Panc1 (cell line): ENCODE results near the gene P4HTM. TPM values are rescaled to one million over a fixed set of nuclear protein-coding genes. Genes with fewer than 3 reads are reported as not detected.
A peak's percentile ranks its signal among the peaks of the same experiment; 100 is the strongest.

Experiments
- ATAC-seq: fragments of 200-7000 bp; cut with Tn5 transposase; 2 replicates; pipeline ENCODE4 v1.9.1; 2020; ENCODE audit warnings: mild to moderate bottlenecking, moderate library complexity
- BruUV-seq: library from RNA; stranded (reverse); fragments of 400-500 nt; replicated peaks from 2 replicates; lab custom pipeline; 2021; lab: Mats Ljungman, UMichigan
- CTCF ChIA-PET: fragments of 300-600 bp; sonication (Branson Sonifier 250); formaldehyde crosslinking; loops from one replicate; lab custom pipeline; 2022; ENCODE audit warnings: antibody characterized with exemption; lab: Charles Lee
- POLR2A ChIA-PET: fragments of 300-600 bp; sonication (Branson Sonifier 250); formaldehyde crosslinking; loops from one replicate; lab custom pipeline; 2022; ENCODE audit warnings: antibody characterized with exemption; lab: Charles Lee
- DNase-seq: peaks from one replicate; pipeline ENCODE4 v3.0.0-alpha.2; 2010; ENCODE audit warnings: low read depth, low spot score
- H3K27ac ChIP-seq: 2 replicates; pipeline ENCODE4 v1.5.1; 2011; ENCODE audit warnings: mild to moderate bottlenecking, low read length, inconsistent platforms
- H3K27me3 ChIP-seq: fragments of 200-500 bp; sonication (Bioruptor generic); 2 replicates; pipeline ENCODE4 v1.6.0; 2014; ENCODE audit warnings: low read length, inconsistent platforms; ENCODE audit not compliant: control insufficient read depth, insufficient read depth
- H3K36me3 ChIP-seq: fragments of 200-500 bp; sonication (Bioruptor generic); 2 replicates; pipeline ENCODE4 v1.5.1; 2014; ENCODE audit warnings: inconsistent platforms, mild to moderate bottlenecking, low read length, moderate library complexity; ENCODE audit not compliant: control insufficient read depth, insufficient read depth
- H3K4me1 ChIP-seq: 2 replicates; pipeline ENCODE4 v1.5.1; 2011; ENCODE audit warnings: inconsistent platforms, mild to moderate bottlenecking, low read length, moderate library complexity; ENCODE audit not compliant: control insufficient read depth, insufficient read depth
- H3K4me3 ChIP-seq, 2 experiments: 2 replicates each; pipeline ENCODE4 v1.5.1; 2011 to 2012; ENCODE audit warnings: low read depth in 2 of 2, low read length in 2 of 2, mild to moderate bottlenecking in 2 of 2, inconsistent platforms in 1 of 2, moderate library complexity in 1 of 2
- H3K9me3 ChIP-seq: fragments of 200-500 bp; sonication (Bioruptor generic); 2 replicates; pipeline ENCODE4 v1.5.1; 2014; ENCODE audit warnings: low read depth, mild to moderate bottlenecking, inconsistent platforms, low read length, moderate library complexity; ENCODE audit not compliant: control insufficient read depth, insufficient read depth
- CTCF ChIP-seq: fragments of 450-650 bp; IDR thresholded peaks from 2 replicates; pipeline ENCODE4 v1.5.1; 2017; ENCODE audit warnings: mild to moderate bottlenecking
- POLR2AphosphoS5 ChIP-seq: IDR thresholded peaks from 2 replicates; pipeline ENCODE4 v1.6.1; 2012; ENCODE audit warnings: mild to moderate bottlenecking, low read depth, low read length, moderate library complexity
- SIN3A ChIP-seq: IDR thresholded peaks from 2 replicates; pipeline ENCODE4 v1.6.1; 2012; ENCODE audit warnings: low read depth, mild to moderate bottlenecking, low read length, moderate library complexity, borderline replicate concordance; ENCODE audit not compliant: insufficient read depth
- TCF7L2 ChIP-seq: IDR thresholded peaks from 2 replicates; pipeline ENCODE4 v1.6.1; 2011; ENCODE audit warnings: mild to moderate bottlenecking, low read depth, low read length, inconsistent platforms
- in situ Hi-C: cut with HindIII; loops from 2 replicates; pipeline ENCODE4 v1.10.0; 2016; ENCODE audit warnings: low sequenced_read_pairs, low pct_unique_long_range_greater_than_20kb
- intact Hi-C: fragments of 100-400 bp; cut with micrococcal nuclease; formaldehyde crosslinking; loops from one replicate; pipeline ENCODE4 v1.10.0; 2022; ENCODE audit not compliant: unreplicated experiment
- total RNA-seq: library from RNA; stranded (reverse); gene quantifications from one replicate; pipeline ENCODE4 v1.2.1, GENCODE V29; 2021; ENCODE audit not compliant: unreplicated experiment
- TF ChIP-seq, protein P1 (sequence below), 2 experiments: IDR thresholded peaks; 2 replicates each; pipeline ENCODE4 v1.6.1; 2011 to 2012; ENCODE audit warnings: low read depth in 2 of 2, control low read depth in 1 of 2, low read length in 1 of 2, mild to moderate bottlenecking in 1 of 2, moderate library complexity in 1 of 2; ENCODE audit not compliant: insufficient read depth in 1 of 2

The P4HTM gene
- total RNA-seq, 1 experiment from 2014 or later: 28.3 TPM

- BruUV-seq: no TSS peak
- ATAC-seq (no peak), DNase-seq (no peak)
- TF ChIP-seq, protein P1, sequence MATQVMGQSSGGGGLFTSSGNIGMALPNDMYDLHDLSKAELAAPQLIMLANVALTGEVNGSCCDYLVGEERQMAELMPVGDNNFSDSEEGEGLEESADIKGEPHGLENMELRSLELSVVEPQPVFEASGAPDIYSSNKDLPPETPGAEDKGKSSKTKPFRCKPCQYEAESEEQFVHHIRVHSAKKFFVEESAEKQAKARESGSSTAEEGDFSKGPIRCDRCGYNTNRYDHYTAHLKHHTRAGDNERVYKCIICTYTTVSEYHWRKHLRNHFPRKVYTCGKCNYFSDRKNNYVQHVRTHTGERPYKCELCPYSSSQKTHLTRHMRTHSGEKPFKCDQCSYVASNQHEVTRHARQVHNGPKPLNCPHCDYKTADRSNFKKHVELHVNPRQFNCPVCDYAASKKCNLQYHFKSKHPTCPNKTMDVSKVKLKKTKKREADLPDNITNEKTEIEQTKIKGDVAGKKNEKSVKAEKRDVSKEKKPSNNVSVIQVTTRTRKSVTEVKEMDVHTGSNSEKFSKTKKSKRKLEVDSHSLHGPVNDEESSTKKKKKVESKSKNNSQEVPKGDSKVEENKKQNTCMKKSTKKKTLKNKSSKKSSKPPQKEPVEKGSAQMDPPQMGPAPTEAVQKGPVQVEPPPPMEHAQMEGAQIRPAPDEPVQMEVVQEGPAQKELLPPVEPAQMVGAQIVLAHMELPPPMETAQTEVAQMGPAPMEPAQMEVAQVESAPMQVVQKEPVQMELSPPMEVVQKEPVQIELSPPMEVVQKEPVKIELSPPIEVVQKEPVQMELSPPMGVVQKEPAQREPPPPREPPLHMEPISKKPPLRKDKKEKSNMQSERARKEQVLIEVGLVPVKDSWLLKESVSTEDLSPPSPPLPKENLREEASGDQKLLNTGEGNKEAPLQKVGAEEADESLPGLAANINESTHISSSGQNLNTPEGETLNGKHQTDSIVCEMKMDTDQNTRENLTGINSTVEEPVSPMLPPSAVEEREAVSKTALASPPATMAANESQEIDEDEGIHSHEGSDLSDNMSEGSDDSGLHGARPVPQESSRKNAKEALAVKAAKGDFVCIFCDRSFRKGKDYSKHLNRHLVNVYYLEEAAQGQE (IDR thresholded peaks at IDR 0.05; ENCODE audit: insufficient read depth in 1 of 2, low read depth in 2 of 2, low read length in 1 of 2): no peak
- no peak for TF ChIP-seq SIN3A
- Histone ChIP-seq H3K36me3 (peaks cover 2% of the 10 kb centered on the region; the same call in 1 of the 2 replicates), H3K27ac (no peak overlapping the region), H3K27me3 (no peaks in the 10 kb centered on the region), H3K9me3 (no peaks in the 10 kb centered on the region), H3K4me3 (no peak overlapping the region), H3K4me1 (peaks cover 8% of the 10 kb centered on the region)
- CTCF ChIA-PET: interaction anchor here (0.6 kb wide), 1 partner anchor 9 kb away, joined by 3 read pairs; the partner anchor contains the start of gene WDR6
- POLR2A ChIA-PET: interaction anchor here (1.1 kb wide), 1 partner anchor 9 kb away, joined by 4 read pairs; the partner anchor contains the start of gene WDR6
- in situ Hi-C loops (no loop called here), intact Hi-C loops (no loop called here)
Measured at GRCh38 chr3:49015765-49016164, 25.7 kb downstream of the P4HTM start.

DNA sequence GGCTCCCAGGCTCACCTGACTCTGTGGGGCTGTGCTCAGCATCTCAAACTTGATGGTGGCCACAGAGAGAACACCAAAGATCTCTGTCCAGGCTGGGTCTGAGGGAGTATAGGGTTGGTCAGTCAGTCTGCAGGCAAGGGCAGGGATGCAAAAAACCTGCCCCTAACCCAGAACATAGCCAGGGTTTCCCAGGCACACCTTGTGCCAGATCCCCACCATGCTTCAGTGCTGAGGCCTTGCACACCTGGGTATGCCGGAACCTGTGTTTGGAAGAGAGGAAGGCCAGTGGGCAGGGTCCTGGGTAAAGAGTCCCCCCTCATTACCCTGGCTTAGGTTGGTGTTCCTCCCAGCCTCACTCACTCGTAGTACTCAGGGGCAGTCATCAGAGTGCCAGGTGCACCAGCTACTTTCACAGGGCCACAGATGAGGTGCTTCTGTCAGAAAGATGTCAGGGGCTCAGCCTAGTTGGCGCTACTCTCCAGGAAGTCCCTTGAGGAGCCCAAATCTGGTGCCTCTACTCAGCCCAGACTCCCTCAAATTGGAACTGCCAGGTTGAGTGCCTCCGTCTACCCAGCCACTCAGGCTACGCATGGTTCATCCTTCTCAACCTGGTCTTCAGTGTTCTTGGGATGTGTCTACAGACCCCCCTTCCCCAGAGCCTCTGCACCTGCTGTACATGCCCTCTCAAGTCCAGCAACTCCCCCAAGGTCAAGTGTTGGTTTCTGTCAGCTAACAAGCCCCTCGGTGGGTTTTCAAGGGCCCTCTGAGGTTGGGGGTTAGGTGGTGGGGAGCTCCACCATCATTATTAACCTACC lies 26.6 kb downstream of the P4HTM start:
- H3K27ac ChIP-seq: peak overlapping the region; percentile 97
- peaks cover 4% of the 10 kb centered on the region; the same call in 1 of the 2 replicates for H3K36me3 ChIP-seq
- peak overlapping the region; percentile 71 to 90 for H3K4me3 ChIP-seq
- intact Hi-C loops: no loop called here
- BruUV-seq: no TSS peak
- ChIA-PET CTCF (no interaction called here), POLR2A (interaction anchor here (0.6 to 1.2 kb wide), 4 partner anchors 9 to 28 kb away, joined by 3 to 4 read pairs (median 4); partner anchors contain the start of genes P4HTM and WDR6)
- DNase-seq (no peak), ATAC-seq (no peak)
- no peaks in the 10 kb centered on the region for H3K27me3 ChIP-seq
- no peaks in the 10 kb centered on the region for H3K9me3 ChIP-seq
- peaks cover 8% of the 10 kb centered on the region for H3K4me1 ChIP-seq
- no peak for TF ChIP-seq CTCF
- TF ChIP-seq SIN3A: no peak
- TF ChIP-seq POLR2AphosphoS5: peak; percentile 58
- TF ChIP-seq, protein P1 (IDR thresholded peaks at IDR 0.05; ENCODE audit: insufficient read depth in 1 of 2, low read depth in 2 of 2, low read length in 1 of 2): no peak
- TF ChIP-seq TCF7L2: no peak
- in situ Hi-C loops: no loop called here
